Measurements from ENCODE around the gene JRKL.
"Not testable (repeated sequence)": the region's sequence is repeated elsewhere in the genome, so short reads cannot be mapped to it uniquely, and the experiment has no call there.

Gene JRKL

GRCh38 chr11:96393753-96394348, 4.0 kb downstream of the JRKL start:
- no peak for DNase-seq (ENCODE audit: low read depth, low spot score)

GRCh38 chr11:96394773-96395172, 5.0 kb downstream of the JRKL start:
- no peak for DNase-seq (ENCODE audit: low read depth, low spot score)

- no peak for DNase-seq (ENCODE audit: low read depth, low spot score)
These were observed 6.8 kb downstream of the JRKL start for GRCh38 chr11:96396637-96397036.

- DNase-seq (ENCODE audit: low read depth, low spot score) = no peak
These were observed 8.1 kb downstream of the JRKL start for GRCh38 chr11:96397863-96398262.

- DNase-seq (ENCODE audit: low read depth, low spot score) = no peak
These were observed 10.9 kb downstream of the JRKL start for GRCh38 chr11:96400697-96401096.

GRCh38 chr11:96411412-96411811, 21.6 kb downstream of the JRKL start:
- DNase-seq (ENCODE audit: low read depth, low spot score) = not testable (repeated sequence)

- DNase-seq (ENCODE audit: low read depth, low spot score) = no peak
These were observed 23.1 kb downstream of the JRKL start for GRCh38 chr11:96412761-96413381.

GRCh38 chr11:96413408-96413807, 23.6 kb downstream of the JRKL start:
- DNase-seq (ENCODE audit: low read depth, low spot score) = no peak

GRCh38 chr11:96424693-96425092, 34.9 kb downstream of the JRKL start:
- DNase-seq (ENCODE audit: low read depth, low spot score) = no peak

GRCh38 chr11:96430668-96431067, 40.9 kb downstream of the JRKL start:
- DNase-seq (ENCODE audit: low read depth, low spot score) = no peak

- not testable (repeated sequence) for DNase-seq (ENCODE audit: low read depth, low spot score)
These were observed 42.8 kb downstream of the JRKL start for GRCh38 chr11:96432654-96433053.
